GM21825 (cell line): ENCODE data around the gene VSIG2.
"Not testable (repeated sequence)": the region's sequence is repeated elsewhere in the genome, so short reads cannot be mapped to it uniquely, and the experiment has no call there.

Source experiments
- ATAC-seq: cut with Tn5 transposase; IDR thresholded peaks from one replicate; pipeline ENCODE4 v1.9.1; 2021; ENCODE audit warnings: mild to moderate bottlenecking, moderate library complexity; ENCODE audit not compliant: unreplicated experiment

The VSIG2 gene

GRCh38 chr11:124751741-124752470, at the start of gene VSIG2:
Gene VSIG2 (minus strand): TSS chr11:124752255. CDS start chr11:124752137, 118 bp downstream.
- no peak for ATAC-seq

GRCh38 chr11:124801014-124801413, 49.0 kb upstream of the VSIG2 start:
- ATAC-seq, result no peak

GRCh38 chr11:124800226-124800929, 48.3 kb upstream of the VSIG2 start, which contains the start of gene MSANTD2:
Gene MSANTD2 (minus strand): TSS chr11:124800406. CDS start chr11:124800380, 26 bp downstream.
- ATAC-seq, result peak; percentile 92

- peak; percentile 34 for ATAC-seq
These were observed 47.5 kb upstream of the VSIG2 start for GRCh38 chr11:124799348-124800225.

- peak; percentile 23 for ATAC-seq
These were observed 46.9 kb upstream of the VSIG2 start for GRCh38 chr11:124798991-124799347.

GRCh38 chr11:124796312-124796711, 44.3 kb upstream of the VSIG2 start:
- ATAC-seq, result no peak

GRCh38 chr11:124793466-124794278, 41.6 kb upstream of the VSIG2 start:
- peak; percentile 53 for ATAC-seq

GRCh38 chr11:124791626-124792341, 39.7 kb upstream of the VSIG2 start:
- ATAC-seq, result peak; percentile 72

GRCh38 chr11:124788521-124788920, 36.5 kb upstream of the VSIG2 start:
- ATAC-seq, result no peak

GRCh38 chr11:124784051-124784450, 32.0 kb upstream of the VSIG2 start:
- ATAC-seq, result no peak

GRCh38 chr11:124783002-124783401, 30.9 kb upstream of the VSIG2 start:
- ATAC-seq, result no peak

- ATAC-seq, result no peak
These were observed 27.5 kb upstream of the VSIG2 start for GRCh38 chr11:124779568-124779967.

- ATAC-seq, result no peak
These were observed 26.2 kb upstream of the VSIG2 start for GRCh38 chr11:124778281-124778680.

- ATAC-seq, result no peak
These were observed 25.0 kb upstream of the VSIG2 start for GRCh38 chr11:124776865-124777645.

GRCh38 chr11:124770959-124771358, 18.9 kb upstream of the VSIG2 start:
- ATAC-seq, result not testable (repeated sequence)

- no peak for ATAC-seq
These were observed 18.0 kb upstream of the VSIG2 start for GRCh38 chr11:124769806-124770774.

GRCh38 chr11:124768914-124769313, 16.9 kb upstream of the VSIG2 start:
- ATAC-seq, result no peak

GRCh38 chr11:124766156-124766555, 14.1 kb upstream of the VSIG2 start:
- no peak for ATAC-seq
